ENCODE data around the gene LMO2. TPM values are rescaled to one million over a fixed set of nuclear protein-coding genes. Genes with fewer than 3 reads are reported as not detected.

The LMO2 gene
- total RNA-seq, 1 experiment from 2014 or later = 0.33 TPM

- peaks cover 3% of the 10 kb centered on the region for H3K4me1 ChIP-seq (ENCODE audit: insufficient read depth, low read length)
- no peak overlapping the region for H3K18ac ChIP-seq (ENCODE audit: insufficient read length, low read depth, low read length)
- no peak overlapping the region for H4K8ac ChIP-seq (replicated peaks; ENCODE audit: insufficient read length, low read depth, low read length)
- H3K56ac ChIP-seq (ENCODE audit: insufficient read length, low read depth, low read length) = no peak overlapping the region
- no peaks in the 10 kb centered on the region for H3K79me1 ChIP-seq (ENCODE audit: insufficient read depth, low read depth, low read length, poor library complexity, severe bottlenecking)
- no peak overlapping the region for H4K5ac ChIP-seq (ENCODE audit: insufficient read length, low read depth, low read length)
- H3K79me2 ChIP-seq (ENCODE audit: insufficient read depth, low read length) = no peaks in the 10 kb centered on the region
- Mint-ChIP-seq H3K36me3 (ENCODE audit: insufficient read depth in 1 of 3, low read depth in 3 of 3) (peaks cover 0 to 8% (median 8%) of the 10 kb centered on the region in 3 experiments; a peak in 4 of 7 replicates), H3K4me3 (no peak overlapping the region), H3K27ac (no peak overlapping the region; a peak in 1 of 7 replicates), H3K4me1 (peaks cover 16 to 18% of the 10 kb centered on the region in 2 experiments), H3K9me3 (peaks cover 7 to 13% of the 10 kb centered on the region in 2 experiments), H3K27me3 (ENCODE audit: low read depth) (peaks cover 4% of the 10 kb centered on the region)
- H3K14ac ChIP-seq (ENCODE audit: insufficient read depth, low read length) = no peak overlapping the region
- H2AFZ ChIP-seq (ENCODE audit: low read length) = no peak overlapping the region
- H2AK5ac ChIP-seq (ENCODE audit: insufficient read length, low read length) = no peak overlapping the region
- DNase-seq = no peak
- H3K4ac ChIP-seq (ENCODE audit: low read depth, low read length) = no peak overlapping the region
- no peak overlapping the region for H2BK120ac ChIP-seq (ENCODE audit: low read depth, low read length, poor library complexity, severe bottlenecking)
- no peak overlapping the region for H2BK12ac ChIP-seq (ENCODE audit: insufficient read length, low read depth, low read length)
- H3K27me3 ChIP-seq (ENCODE audit: insufficient read depth, low read length) = no peaks in the 10 kb centered on the region
- no peak overlapping the region for H3K23ac ChIP-seq (ENCODE audit: insufficient read length, low read depth, low read length)
- WGBS (ENCODE audit: extremely low coverage, insufficient read length, low lambda C conversion rate) = no CpG with 5 or more reads among the region's 1 CpG
- no peak overlapping the region for H3K9ac ChIP-seq (ENCODE audit: extremely low read depth, insufficient read length, low read length)
- no peak overlapping the region for H2BK20ac ChIP-seq (ENCODE audit: low read depth, low read length, poor library complexity, severe bottlenecking)
- no peak for TF ChIP-seq CTCF (conservative IDR thresholded peaks at IDR 0.05)
- no peak overlapping the region for H2BK5ac ChIP-seq (ENCODE audit: insufficient read length, low read length)
- no peak overlapping the region for H2BK15ac ChIP-seq (ENCODE audit: low read depth, low read length)
- H4K91ac ChIP-seq (ENCODE audit: insufficient read length, low read depth, low read length) = no peak overlapping the region
- H4K20me1 ChIP-seq (ENCODE audit: control insufficient read depth, insufficient read depth, insufficient read length) = no peaks in the 10 kb centered on the region
- H3K23me2 ChIP-seq (ENCODE audit: insufficient read length, low read depth, low read length, poor library complexity, severe bottlenecking) = no peaks in the 10 kb centered on the region
- H3K4me2 ChIP-seq (ENCODE audit: insufficient read depth, insufficient read length, low read length) = no peak overlapping the region
- no peak overlapping the region for H3T11ph ChIP-seq (ENCODE audit: low read length)
- H3K27ac ChIP-seq (ENCODE audit: insufficient read length, low read depth, low read length) = no peak overlapping the region
- no peaks in the 10 kb centered on the region for H3K9me3 ChIP-seq (ENCODE audit: control insufficient read depth, low read depth, low read length)
Measured at GRCh38 chr11:33931067-33931466, 39.2 kb upstream of the LMO2 start.

Measured in H9 (cell line).